Retinal pigment epithelial cell (primary cell): ENCODE measurements around the gene CNFN.
"Not testable (repeated sequence)": the region's sequence is repeated elsewhere in the genome, so short reads cannot be mapped to it uniquely, and the experiment has no call there.

Experiments used
- DNase-seq: peaks from one replicate; pipeline ENCODE4 v3.0.0-alpha.2; 2010; ENCODE audit warnings: low read depth
- H3K4me3 ChIP-seq: 2 replicates; pipeline ENCODE4 v1.5.1; 2011; ENCODE audit warnings: mild to moderate bottlenecking, low read length, control low read depth, moderate library complexity
- TF ChIP-seq, protein P1 (sequence below): conservative IDR thresholded peaks from 2 replicates; pipeline ENCODE4 v1.5.1; 2011; ENCODE audit warnings: low read depth, low read length, control low read depth, inconsistent platforms

Gene CNFN

GRCh38 chr19:42350417-42350816, 39.7 kb downstream of the CNFN start:
- no peak for DNase-seq
- TF ChIP-seq, protein P1, sequence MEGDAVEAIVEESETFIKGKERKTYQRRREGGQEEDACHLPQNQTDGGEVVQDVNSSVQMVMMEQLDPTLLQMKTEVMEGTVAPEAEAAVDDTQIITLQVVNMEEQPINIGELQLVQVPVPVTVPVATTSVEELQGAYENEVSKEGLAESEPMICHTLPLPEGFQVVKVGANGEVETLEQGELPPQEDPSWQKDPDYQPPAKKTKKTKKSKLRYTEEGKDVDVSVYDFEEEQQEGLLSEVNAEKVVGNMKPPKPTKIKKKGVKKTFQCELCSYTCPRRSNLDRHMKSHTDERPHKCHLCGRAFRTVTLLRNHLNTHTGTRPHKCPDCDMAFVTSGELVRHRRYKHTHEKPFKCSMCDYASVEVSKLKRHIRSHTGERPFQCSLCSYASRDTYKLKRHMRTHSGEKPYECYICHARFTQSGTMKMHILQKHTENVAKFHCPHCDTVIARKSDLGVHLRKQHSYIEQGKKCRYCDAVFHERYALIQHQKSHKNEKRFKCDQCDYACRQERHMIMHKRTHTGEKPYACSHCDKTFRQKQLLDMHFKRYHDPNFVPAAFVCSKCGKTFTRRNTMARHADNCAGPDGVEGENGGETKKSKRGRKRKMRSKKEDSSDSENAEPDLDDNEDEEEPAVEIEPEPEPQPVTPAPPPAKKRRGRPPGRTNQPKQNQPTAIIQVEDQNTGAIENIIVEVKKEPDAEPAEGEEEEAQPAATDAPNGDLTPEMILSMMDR: no peak
- no peak overlapping the region for H3K4me3 ChIP-seq

GRCh38 chr19:42349378-42350107, 40.6 kb downstream of the CNFN start:
- DNase-seq: no peak
- no peak overlapping the region for H3K4me3 ChIP-seq
- TF ChIP-seq, protein P1: no peak

- H3K4me3 ChIP-seq: no peak overlapping the region
- TF ChIP-seq, protein P1: no peak
- no peak for DNase-seq
These were observed 41.9 kb downstream of the CNFN start for GRCh38 chr19:42348211-42348610.

GRCh38 chr19:42345191-42345812, 44.8 kb downstream of the CNFN start:
- no peak for DNase-seq
- TF ChIP-seq, protein P1: no peak
- H3K4me3 ChIP-seq: no peak overlapping the region

- no peak for DNase-seq
- TF ChIP-seq, protein P1: no peak
These were observed 45.7 kb downstream of the CNFN start for GRCh38 chr19:42344336-42344893.

DNA sequence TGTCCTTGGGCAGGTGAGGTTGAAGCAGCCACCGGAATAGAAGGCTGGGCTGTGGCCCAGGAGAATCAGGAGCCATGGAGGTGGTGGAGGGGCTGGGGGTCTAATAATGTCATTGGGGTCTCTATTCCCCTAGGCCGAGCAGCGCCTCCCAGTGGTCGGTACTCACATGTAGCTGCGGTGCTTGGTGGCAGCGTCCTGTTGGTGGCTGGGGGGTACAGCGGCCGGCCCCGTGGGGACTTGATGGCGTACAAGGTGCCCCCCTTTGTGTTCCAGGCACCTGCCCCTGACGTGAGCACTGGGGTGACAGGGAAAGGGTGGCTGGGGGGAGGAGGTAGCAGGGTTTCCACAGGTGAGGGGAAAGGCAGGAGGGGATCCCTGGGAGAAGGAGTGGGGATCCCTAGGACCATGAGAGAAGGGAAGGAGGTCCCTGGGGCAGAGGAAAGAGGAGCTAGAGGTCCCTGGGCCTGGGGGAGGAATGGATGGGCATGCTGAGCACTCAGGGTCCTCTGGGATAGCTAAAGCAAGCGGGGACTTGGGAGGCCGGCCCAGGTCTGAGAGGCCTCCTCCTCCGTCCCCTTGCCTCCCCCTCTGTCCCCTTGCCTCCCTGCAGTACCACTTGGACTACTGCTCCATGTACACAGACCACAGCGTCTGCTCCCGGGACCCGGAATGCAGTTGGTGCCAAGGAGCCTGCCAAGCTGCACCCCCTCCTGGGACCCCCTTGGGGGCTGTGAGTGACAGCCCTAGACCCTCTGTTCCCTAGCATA, 46.6 kb downstream of the CNFN start:
- TF ChIP-seq, protein P1: peak; percentile 37
- no peak overlapping the region for H3K4me3 ChIP-seq
- DNase-seq: no peak

More at GRCh38 chr19:42344336-42344893, 45.7 kb downstream of the CNFN start:
- H3K4me3 ChIP-seq: no peak overlapping the region

- not testable (repeated sequence) for H3K4me3 ChIP-seq, DNase-seq
These were observed 50.2 kb downstream of the CNFN start for GRCh38 chr19:42339922-42340321.

DNA sequence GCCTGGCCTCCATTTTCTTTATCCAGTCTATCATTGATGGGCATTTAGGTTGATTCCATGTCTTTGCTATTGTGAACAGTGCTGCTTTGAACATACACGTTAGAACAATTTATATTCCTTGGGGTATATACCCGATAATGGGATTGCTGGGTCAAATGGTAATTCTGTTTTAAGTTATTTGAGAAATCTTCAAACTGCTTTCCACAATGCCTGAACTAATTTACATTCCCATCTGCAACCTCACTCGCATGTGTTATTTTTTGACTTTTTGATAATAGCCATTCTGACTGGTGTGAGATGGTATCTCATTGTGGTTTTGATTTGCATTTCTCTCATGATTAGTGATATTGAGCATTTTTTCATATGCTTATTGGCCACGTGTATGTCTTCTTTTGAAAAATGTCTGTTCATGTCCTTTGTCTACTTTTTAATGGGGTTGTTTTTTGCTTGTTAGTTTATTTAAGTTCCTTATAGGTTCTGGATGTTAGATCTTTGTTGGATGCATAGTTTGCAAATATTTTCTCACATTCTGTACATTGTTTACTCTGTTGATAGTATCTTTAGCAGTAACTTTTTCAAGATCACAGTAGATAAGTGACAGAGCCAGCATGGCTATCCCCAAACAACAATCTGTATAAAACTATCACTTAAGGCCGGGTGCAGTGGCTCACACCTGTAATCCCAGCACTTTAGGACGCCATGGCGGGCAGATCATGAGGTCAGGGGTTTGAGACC, 50.8 kb downstream of the CNFN start:
- not testable (repeated sequence) for H3K4me3 ChIP-seq, DNase-seq
